OCI-LY3 (cell line): ENCODE measurements around the gene COPS4.

ENCODE experiments used
- CTCF ChIP-seq: fragments of 200-600, 300-600 bp; sonication (generic); IDR thresholded peaks from 2 replicates; pipeline ENCODE4 v1.5.1; 2014; ENCODE audit warnings: antibody characterized with exemption, low read length, low read depth
- EZH2phosphoT487 ChIP-seq: fragments of 200-600 bp; shearing (Covaris generic); IDR thresholded peaks from 2 replicates; pipeline ENCODE4 v1.6.1; 2018; ENCODE audit warnings: antibody characterized with exemption, mixed run types, low read depth

- TF ChIP-seq EZH2phosphoT487 (no peak), CTCF (no peak)
These were observed 89.3 kb downstream of the COPS4 start for GRCh38 chr4:83124111-83124780.
